Skeletal muscle satellite cell (primary cell): ENCODE measurements around the gene BTBD2.
A peak's percentile ranks its signal among the peaks of the same experiment; 100 is the strongest.

Experiments
- H3K27me3 ChIP-seq: 2 replicates; pipeline ENCODE4 v1.7.0; 2013; ENCODE audit warnings: low read length; ENCODE audit not compliant: control insufficient read depth, insufficient read depth
- H3K36me3 ChIP-seq: 2 replicates; pipeline ENCODE4 v1.7.0; 2013; ENCODE audit warnings: mild to moderate bottlenecking, control low read depth, low read length; ENCODE audit not compliant: insufficient read depth
- H3K4me1 ChIP-seq: 2 replicates; pipeline ENCODE4 v1.7.0; 2013; ENCODE audit warnings: low read length; ENCODE audit not compliant: control insufficient read depth, insufficient read depth
- H3K4me2 ChIP-seq: 2 replicates; pipeline ENCODE4 v1.7.0; 2013; ENCODE audit warnings: mild to moderate bottlenecking, low read length
- H3K4me3 ChIP-seq: 2 replicates; pipeline ENCODE4 v1.7.0; 2013; ENCODE audit warnings: low read length
- H3K9ac ChIP-seq: 2 replicates; pipeline ENCODE4 v1.7.0; 2013; ENCODE audit warnings: mild to moderate bottlenecking, low read depth, low read length, moderate library complexity
- H3K9me3 ChIP-seq: replicated peaks from 2 replicates; pipeline ENCODE4 v1.7.0; 2013; ENCODE audit warnings: mild to moderate bottlenecking, control low read depth, low read length

BTBD2 gene

DNA sequence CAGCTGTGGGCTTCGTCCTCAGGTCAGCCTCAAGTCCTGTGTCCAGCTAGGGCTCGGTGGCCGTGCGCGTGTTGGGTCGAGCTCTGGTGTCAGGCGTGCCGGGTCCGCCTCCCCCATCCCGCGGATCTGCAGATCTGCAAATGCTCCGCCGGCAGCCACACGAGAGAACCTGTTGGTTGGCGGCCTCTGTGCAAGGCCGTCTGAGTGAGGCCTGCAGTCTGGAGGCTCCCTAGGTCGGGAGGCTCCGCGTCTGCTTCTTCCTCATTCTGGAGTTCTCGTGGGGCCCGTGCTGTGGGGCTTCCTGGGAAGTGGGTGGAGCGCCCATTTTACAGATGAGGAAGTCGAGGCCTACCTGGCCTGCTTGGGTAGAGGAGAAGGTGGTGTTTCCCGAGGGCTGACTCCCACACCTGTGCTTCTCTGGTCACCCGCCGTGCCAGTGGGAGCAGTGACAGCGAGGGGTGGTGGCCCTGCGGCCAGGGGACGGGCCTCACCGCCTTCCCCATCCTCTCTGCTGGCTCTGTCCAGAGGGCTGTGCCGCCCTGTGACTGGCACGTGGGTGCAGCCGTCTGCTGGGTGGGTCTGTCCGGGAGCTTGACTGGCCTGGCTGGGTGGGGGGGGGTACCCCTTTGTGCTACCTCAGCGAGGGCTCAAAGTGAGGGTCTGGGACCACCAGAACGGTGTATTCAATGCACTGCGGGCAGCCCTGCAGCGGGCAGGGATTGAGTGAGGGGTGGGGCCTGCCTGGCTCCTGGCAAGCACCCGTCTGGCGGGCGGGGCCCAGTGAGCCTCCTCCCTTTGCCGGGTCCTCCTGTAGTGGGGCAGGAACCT is 71.2 kb downstream of the BTBD2 start:
- Histone ChIP-seq H3K4me1 (peaks cover 32% of the 10 kb centered on the region), H3K36me3 (no peaks in the 10 kb centered on the region), H3K27me3 (no peaks in the 10 kb centered on the region), H3K9me3 (no peaks in the 10 kb centered on the region), H3K9ac (no peak overlapping the region), H3K4me2 (peak overlapping the region; percentile 100), H3K4me3 (no peak overlapping the region)

DNA sequence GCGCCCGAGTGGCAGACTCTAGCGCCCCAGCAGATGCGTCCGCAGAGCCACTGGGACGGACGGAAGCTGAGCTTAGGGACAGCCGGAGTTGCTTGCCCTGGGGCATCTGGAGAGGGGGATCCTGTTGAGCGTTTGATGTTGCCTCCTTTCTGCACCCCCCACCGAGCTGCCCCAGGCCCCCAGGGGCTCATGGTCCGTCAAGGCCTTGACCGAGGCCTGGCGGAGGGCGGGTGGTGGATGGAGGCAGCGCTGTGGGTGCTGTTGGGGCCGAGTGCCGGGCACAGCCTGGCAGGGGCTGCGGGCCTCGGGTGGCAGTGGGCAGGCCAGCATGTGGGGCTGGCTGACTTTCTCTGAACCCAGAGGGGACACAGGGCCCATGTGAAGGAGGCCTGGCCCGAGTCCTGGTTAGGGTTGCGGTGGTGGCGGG is 71.8 kb downstream of the BTBD2 start:
- H3K9me3 ChIP-seq = no peaks in the 10 kb centered on the region
- H3K4me1 ChIP-seq = peaks cover 32% of the 10 kb centered on the region
- no peak overlapping the region for H3K9ac ChIP-seq
- peak overlapping the region; percentile 100 for H3K4me2 ChIP-seq
- no peak overlapping the region for H3K4me3 ChIP-seq
- H3K36me3 ChIP-seq = no peaks in the 10 kb centered on the region
- H3K27me3 ChIP-seq = no peaks in the 10 kb centered on the region

DNA sequence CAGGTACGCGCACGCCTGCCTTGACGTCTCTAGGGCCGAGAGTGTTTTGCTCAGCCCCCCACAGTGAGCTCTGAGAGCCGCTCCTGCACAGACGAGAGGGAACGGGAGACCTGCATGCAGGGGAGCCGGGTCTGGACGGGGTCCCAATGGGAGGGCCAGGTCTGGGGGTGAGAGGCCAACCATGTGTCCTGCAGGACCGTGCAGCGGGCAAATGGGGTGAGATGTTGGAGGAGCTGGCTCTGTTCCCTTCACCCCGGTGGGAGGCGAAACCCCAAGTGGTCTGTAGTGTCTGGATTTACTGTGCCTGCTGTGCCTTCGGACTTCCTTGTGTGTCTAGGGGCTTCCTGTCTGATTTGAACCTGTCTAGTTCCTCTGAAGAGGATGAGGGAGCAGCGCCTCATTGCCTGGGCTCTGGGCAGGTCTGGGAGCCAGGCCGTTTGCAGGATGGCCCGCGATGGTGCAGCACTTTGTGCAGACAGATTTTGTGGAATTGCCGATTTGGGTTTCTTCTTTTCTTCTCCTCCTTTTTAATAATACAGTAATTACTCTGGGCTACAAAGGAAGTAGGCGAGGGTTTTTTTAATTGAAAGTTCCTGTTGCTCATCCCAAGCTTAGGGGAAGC is 72.5 kb downstream of the BTBD2 start:
- no peaks in the 10 kb centered on the region for H3K9me3 ChIP-seq
- no peaks in the 10 kb centered on the region for H3K36me3 ChIP-seq
- peak overlapping the region; percentile 81 for H3K4me3 ChIP-seq
- peak overlapping the region; percentile 100 for H3K4me2 ChIP-seq
- peaks cover 32% of the 10 kb centered on the region for H3K4me1 ChIP-seq
- no peaks in the 10 kb centered on the region for H3K27me3 ChIP-seq
- H3K9ac ChIP-seq = peak overlapping the region; percentile 93

DNA sequence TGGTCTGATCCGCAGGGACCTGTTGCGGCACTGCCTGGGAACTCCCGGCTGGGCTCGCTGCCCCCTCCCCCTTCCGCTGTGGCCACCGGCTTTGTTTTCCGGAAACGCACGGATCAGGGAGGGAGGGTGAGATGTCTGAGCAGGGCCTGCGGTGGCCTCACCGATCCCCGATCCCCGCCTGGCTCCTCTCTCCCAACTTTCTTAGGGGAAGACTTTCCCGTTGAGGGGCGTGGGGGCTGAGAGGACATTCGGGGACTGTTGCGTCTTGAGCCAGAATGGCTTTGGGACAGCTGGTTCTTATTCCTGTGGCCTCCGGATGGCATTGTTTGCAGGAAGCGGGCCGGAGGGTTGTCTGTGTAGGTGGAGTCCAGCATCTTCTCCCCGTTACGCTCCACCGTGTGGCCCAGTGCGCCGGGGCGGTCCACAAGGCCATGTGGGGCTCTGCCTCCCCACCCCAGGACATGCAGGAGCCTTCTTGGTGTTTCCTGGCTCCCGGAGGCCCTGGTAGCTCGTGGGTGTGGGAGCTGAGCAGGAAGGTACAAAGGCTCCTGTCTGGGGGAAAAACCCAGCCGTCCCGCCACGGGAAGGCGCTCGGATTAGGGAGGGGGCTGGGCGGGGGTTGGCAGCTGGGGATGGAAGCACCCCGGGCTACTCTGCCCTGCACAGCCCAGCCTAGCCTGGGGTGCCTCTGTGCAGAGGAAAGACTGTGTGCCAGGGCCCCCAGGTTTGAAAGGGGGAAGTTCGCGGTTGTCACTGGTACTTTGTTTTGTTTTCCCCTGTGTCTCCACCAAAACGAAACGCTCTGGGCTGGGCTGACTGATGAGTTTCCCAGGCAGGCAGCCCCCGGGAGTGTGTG is 73.2 kb downstream of the BTBD2 start:
- Histone ChIP-seq H3K4me1 (peaks cover 32% of the 10 kb centered on the region), H3K4me3 (peak overlapping the region; percentile 81), H3K4me2 (peak overlapping the region; percentile 100)

DNA sequence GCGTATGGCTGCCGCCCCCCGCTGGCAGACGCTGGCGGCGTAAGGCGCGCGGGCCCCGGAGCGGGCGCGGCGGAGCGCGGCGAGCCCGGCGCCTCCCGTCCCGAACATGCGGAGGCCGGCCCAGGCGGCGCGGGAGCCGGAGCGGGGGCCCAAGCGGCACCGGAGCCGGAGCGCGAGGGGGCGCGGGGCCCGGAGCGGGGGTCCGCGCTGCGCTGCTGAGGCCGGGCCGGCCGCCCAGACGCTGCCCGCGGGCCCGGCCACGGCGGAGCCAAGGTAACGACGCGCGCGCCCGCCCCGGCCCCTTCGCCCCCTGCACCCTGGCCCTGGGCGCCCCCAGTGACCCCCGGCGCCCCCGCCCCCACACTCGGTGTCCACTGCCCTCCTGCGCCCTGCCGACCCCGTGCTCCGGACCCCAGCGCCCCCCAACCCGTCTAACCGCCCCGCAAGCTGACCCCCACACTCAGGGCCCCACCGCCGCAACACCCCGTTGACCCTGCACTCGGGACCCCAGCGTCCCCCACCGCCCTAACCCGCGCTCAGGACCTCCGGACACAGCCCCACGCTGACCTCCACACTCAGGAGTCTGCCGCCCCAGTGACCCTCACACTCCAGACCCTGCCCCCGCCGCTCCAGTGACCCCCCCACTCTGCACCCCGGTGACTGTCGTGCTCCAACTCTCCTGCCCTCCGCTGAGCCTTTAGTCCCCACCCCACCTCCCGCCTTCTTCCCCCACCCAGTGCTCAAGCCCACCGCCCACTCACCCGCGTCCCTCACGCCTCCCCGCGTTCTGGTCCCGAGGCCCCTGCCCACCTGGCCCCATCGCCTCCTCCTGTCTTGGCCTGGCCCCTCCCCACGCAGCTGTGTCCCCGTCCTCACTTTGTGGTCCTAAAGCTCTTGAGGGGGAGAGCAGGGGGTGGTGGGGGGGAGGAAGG is 74.1 kb downstream of the BTBD2 start, which contains the start of gene CSNK1G2:
CSNK1G2 (plus strand) TSS at position 27 of the 932 bp plus-strand sequence. CDS start 28,601 bp downstream, outside the sequence.
- no peaks in the 10 kb centered on the region for H3K36me3 ChIP-seq
- peaks cover 32% of the 10 kb centered on the region for H3K4me1 ChIP-seq
- H3K9ac ChIP-seq = peak within 1 kb of the TSS; percentile 93
- H3K4me3 ChIP-seq = peak within 1 kb of the TSS; percentile 81
- H3K9me3 ChIP-seq = no peaks in the 10 kb centered on the region
- peak within 1 kb of the TSS; percentile 100 for H3K4me2 ChIP-seq
- H3K27me3 ChIP-seq = no peaks in the 10 kb centered on the region

More for the DNA sequence above, 73.2 kb downstream of the BTBD2 start:
- H3K27me3 ChIP-seq = no peaks in the 10 kb centered on the region
- no peaks in the 10 kb centered on the region for H3K36me3 ChIP-seq
- no peaks in the 10 kb centered on the region for H3K9me3 ChIP-seq
- H3K9ac ChIP-seq = peak overlapping the region; percentile 93

DNA sequence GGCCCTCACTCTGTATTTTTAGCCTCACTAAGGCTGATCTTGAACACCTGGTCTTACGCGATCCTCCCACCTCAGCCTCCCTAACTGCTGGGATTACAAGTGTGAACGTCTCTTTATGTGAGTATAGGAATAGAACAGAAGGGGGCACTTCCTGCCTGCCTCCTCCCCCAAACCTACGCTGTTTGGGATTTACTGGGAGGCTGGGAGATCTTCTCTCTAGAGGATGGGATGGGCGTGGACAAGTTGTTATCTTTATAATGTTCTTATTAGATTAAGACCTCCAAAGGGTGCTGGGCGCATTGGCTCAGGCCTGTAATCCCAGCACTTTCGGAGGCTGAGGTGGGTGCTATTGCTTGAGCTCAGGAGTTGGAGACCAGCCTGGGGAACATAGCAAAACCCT is 77.4 kb downstream of the BTBD2 start:
- Histone ChIP-seq H3K4me3 (no peak overlapping the region), H3K9ac (no peak overlapping the region), H3K36me3 (no peaks in the 10 kb centered on the region), H3K4me2 (no peak overlapping the region), H3K27me3 (no peaks in the 10 kb centered on the region), H3K4me1 (peaks cover 22% of the 10 kb centered on the region), H3K9me3 (no peaks in the 10 kb centered on the region)

DNA sequence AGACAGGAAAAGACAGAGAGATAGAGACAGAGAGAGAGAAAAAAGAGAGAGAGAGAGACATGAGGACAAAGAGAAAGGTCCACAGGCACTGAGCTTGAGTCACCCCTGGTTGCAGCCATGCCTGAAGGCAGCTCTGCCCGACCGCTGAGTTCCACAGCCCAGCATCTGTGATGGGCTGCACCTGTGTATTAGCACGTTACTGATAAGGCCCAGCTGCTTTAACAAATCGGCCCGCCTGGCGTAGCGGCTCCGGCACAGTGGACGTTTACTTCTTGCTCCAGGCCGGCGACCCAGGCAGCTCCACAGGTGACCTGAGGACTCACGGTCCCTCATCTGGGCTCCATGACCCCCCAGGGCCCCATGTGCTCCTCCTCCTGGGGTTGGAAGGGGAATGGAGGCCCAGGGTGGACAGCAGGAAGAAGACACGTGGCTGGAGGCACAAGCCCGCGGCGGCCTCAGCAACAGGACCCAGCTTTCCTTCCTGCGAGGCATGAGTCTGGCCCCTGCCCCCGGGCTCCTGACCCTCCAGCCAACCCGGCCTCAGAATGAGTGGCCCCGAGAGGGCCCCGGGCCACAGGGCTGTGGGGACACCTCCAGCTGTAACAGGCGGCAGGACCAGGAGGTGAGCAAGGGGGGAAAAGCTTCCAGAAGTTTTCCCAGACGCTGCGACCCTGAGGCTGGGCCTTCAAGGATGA is 78.5 kb downstream of the BTBD2 start:
- Histone ChIP-seq H3K4me2 (no peak overlapping the region), H3K36me3 (no peaks in the 10 kb centered on the region), H3K9me3 (no peaks in the 10 kb centered on the region), H3K4me3 (no peak overlapping the region), H3K9ac (no peak overlapping the region), H3K4me1 (peaks cover 17% of the 10 kb centered on the region), H3K27me3 (no peaks in the 10 kb centered on the region)

DNA sequence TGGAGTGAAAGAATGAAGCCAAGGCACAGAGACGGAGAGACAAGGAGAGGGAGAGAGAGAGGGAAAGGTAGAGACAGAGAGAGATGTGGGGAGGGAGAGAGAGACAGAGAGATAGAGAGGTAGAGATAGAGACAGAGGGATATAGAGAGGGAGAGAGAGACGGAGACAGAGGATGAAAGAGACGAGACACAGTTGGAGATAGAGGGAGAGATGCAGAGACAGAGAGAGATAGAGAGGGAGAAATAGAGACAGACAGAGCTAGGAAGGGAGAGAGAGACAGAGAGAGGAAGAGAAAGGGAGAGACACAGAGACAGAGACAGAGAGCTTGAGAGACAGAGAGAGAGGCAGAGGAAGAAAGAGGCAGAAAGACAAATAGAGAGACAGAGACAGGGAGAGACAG is 79.1 kb downstream of the BTBD2 start:
- Histone ChIP-seq H3K36me3 (no peaks in the 10 kb centered on the region), H3K27me3 (no peaks in the 10 kb centered on the region), H3K9me3 (no peaks in the 10 kb centered on the region), H3K4me2 (no peak overlapping the region), H3K4me3 (no peak overlapping the region), H3K9ac (no peak overlapping the region), H3K4me1 (peaks cover 17% of the 10 kb centered on the region)

DNA sequence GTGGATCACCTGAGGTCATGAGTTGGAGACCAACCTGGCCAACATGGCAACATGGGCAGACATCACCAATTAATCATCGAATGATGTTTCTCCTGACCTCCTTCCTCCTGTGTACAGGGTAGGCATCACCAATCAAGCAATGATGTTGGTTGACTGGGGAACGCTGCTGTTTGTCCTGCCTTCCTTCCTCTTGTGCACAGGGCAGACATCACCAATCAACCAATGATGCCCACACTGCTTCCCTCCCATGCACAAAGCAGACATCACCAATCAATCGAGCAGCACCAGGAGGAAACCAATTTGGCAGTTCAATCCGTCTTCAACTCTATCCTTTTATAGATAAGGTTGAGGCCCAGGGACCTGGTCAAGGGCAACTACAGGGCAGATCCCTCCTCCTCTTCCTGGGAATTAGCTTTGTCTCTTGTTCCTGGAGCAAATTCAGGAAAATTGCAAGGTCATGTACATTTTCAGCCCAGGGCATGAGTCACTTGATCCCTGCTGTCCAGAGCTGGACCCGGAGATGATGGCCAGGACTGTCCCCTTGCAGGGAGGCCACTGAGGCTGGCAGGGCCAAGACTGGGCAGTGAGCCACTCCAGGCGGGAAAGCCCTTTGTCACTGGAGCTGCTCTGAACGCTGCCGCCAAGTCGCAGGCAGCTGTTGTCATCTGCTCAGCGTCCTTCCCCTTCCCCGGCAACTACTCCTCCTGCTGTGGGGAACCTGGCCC is 79.9 kb downstream of the BTBD2 start:
- no peak overlapping the region for H3K4me2 ChIP-seq
- H3K27me3 ChIP-seq = no peaks in the 10 kb centered on the region
- no peak overlapping the region for H3K9ac ChIP-seq
- no peaks in the 10 kb centered on the region for H3K36me3 ChIP-seq
- no peak overlapping the region for H3K4me3 ChIP-seq
- peaks cover 17% of the 10 kb centered on the region for H3K4me1 ChIP-seq
- H3K9me3 ChIP-seq = no peaks in the 10 kb centered on the region
